ENCODE measurements around the gene TSG101. TPM values are rescaled to one million over a fixed set of nuclear protein-coding genes. Genes with fewer than 3 reads are reported as not detected.
A peak's percentile ranks its signal among the peaks of the same experiment; 100 is the strongest.

Gene TSG101
- total RNA-seq, 1 experiment from 2014 or later = 46.9 TPM

DNA sequence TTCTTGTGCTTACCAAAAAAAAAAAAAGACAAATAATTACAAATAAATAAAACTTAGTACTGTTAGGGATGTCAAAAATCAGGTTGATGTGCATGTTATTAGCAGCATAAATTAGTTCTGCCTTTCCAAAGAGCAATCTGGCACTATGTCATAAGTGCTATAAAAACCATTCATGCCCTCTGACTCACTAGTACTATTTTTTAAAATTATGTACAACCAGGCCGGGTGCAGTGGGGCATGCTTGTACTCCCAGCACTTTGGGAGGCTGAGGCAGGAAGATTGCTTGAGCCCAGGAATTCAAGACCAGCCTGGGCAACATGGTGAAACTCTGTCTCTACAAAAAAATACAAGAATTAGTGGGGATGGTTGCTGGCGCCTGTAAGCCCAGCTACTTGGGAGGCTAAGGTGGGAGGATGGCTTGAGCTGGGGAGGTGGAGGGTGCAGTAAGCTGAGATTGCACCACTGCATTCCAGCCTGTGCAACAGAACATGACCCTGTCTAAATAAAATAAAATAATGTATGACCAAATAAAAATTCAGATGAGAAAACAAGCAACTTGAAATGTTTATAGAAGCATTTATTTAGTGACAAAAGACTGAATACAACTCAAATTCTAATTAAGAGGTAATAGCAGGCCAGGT is 36.5 kb upstream of the TSG101 start:
- H4K20me1 ChIP-seq (ENCODE audit: low read length) = no peaks in the 10 kb centered on the region
- BruUV-seq (replicated peaks) = no TSS peak
- H2AFZ ChIP-seq (ENCODE audit: low read length) = no peak overlapping the region
- H3K4me1 ChIP-seq (ENCODE audit: insufficient read depth, low read length) = 0 out of 2 replicates have a peak, but pooled peaks cover 6% of the 10 kb centered on the region
- no peak overlapping the region for H3K4me2 ChIP-seq (ENCODE audit: low read length)
- no peaks in the 10 kb centered on the region for H3K27me3 ChIP-seq (ENCODE audit: low read length)
- intact Hi-C loops (cut with micrococcal nuclease) = no loop called here
- H3K9me2 ChIP-seq (replicated peaks; ENCODE audit: low read length) = no peaks in the 10 kb centered on the region
- no peaks in the 10 kb centered on the region for H3K79me2 ChIP-seq (ENCODE audit: low read length)
- no peak for DNase-seq
- H3K27ac ChIP-seq (ENCODE audit: low read length) = no peak overlapping the region
- H3K4me3 ChIP-seq (ENCODE audit: low read length) = no peak overlapping the region
- peak; percentile 48 for ATAC-seq
- ChIA-PET CTCF (no interaction called here), POLR2A (ENCODE audit: unreplicated experiment) (no interaction called here)
- peaks cover 6% of the 10 kb centered on the region; the same call in 1 of the 2 replicates for H3K36me3 ChIP-seq (ENCODE audit: low read depth, low read length)
- no peaks in the 10 kb centered on the region for H3K9me3 ChIP-seq (ENCODE audit: low read length)
- H3K9ac ChIP-seq (ENCODE audit: low read length) = no peak overlapping the region
- TF ChIP-seq, protein P1, sequence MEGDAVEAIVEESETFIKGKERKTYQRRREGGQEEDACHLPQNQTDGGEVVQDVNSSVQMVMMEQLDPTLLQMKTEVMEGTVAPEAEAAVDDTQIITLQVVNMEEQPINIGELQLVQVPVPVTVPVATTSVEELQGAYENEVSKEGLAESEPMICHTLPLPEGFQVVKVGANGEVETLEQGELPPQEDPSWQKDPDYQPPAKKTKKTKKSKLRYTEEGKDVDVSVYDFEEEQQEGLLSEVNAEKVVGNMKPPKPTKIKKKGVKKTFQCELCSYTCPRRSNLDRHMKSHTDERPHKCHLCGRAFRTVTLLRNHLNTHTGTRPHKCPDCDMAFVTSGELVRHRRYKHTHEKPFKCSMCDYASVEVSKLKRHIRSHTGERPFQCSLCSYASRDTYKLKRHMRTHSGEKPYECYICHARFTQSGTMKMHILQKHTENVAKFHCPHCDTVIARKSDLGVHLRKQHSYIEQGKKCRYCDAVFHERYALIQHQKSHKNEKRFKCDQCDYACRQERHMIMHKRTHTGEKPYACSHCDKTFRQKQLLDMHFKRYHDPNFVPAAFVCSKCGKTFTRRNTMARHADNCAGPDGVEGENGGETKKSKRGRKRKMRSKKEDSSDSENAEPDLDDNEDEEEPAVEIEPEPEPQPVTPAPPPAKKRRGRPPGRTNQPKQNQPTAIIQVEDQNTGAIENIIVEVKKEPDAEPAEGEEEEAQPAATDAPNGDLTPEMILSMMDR (conservative IDR thresholded peaks at IDR 0.05; ENCODE audit: low read depth, low read length) = no peak
- TF ChIP-seq EZH2phosphoT487 (IDR thresholded peaks at IDR 0.05; ENCODE audit: borderline replicate concordance, low read length) = no peak
- TF ChIP-seq EZH2 (IDR thresholded peaks at IDR 0.05; ENCODE audit: low read length, unreplicated experiment) = no peak
- H3F3A ChIP-seq (ENCODE audit: low read length, unreplicated experiment) = no peaks in the 10 kb centered on the region

DNA sequence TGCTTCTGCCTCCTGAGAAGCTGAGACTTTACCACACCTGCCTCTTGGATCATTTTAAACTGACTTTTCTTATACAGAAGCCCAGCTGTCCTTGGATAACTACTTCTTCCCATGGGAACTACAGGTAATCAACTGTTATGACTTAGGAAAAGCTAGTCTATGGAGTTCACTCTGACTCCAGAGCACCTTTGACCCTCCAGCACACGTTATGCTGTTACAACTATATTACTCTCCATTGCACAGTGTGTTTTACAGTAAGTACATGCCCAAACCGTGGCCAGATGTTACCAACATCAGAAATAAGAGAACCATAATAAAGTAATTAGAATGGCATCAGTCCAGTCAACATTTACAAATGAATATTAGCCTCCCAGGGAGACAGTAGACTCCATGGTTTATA is 21.3 kb upstream of the TSG101 start:
- ATAC-seq (no peak), DNase-seq (no peak)
- ChIA-PET CTCF (no interaction called here), POLR2A (ENCODE audit: unreplicated experiment) (no interaction called here)
- no peak overlapping the region for H2AFZ ChIP-seq (ENCODE audit: low read length)
- no peak for TF ChIP-seq EZH2 (IDR thresholded peaks at IDR 0.05; ENCODE audit: low read length, unreplicated experiment)
- TF ChIP-seq EZH2phosphoT487 (IDR thresholded peaks at IDR 0.05; ENCODE audit: borderline replicate concordance, low read length) = no peak
- TF ChIP-seq, protein P1 (conservative IDR thresholded peaks at IDR 0.05; ENCODE audit: low read depth, low read length) = no peak
- no peak overlapping the region for H3K27ac ChIP-seq (ENCODE audit: low read length)
- no peak overlapping the region for H3K9ac ChIP-seq (ENCODE audit: low read length)
- H3K9me3 ChIP-seq (ENCODE audit: low read length) = no peaks in the 10 kb centered on the region
- H3K4me1 ChIP-seq (ENCODE audit: insufficient read depth, low read length) = no peaks in the 10 kb centered on the region
- H3K9me2 ChIP-seq (replicated peaks; ENCODE audit: low read length) = no peaks in the 10 kb centered on the region
- H3K4me3 ChIP-seq (ENCODE audit: low read length) = no peak overlapping the region
- H4K20me1 ChIP-seq (ENCODE audit: low read length) = no peaks in the 10 kb centered on the region
- no peak overlapping the region for H3K4me2 ChIP-seq (ENCODE audit: low read length)
- BruUV-seq (replicated peaks) = no TSS peak
- peaks cover 5% of the 10 kb centered on the region; the same call in 1 of the 2 replicates for H3K36me3 ChIP-seq (ENCODE audit: low read depth, low read length)
- H3K79me2 ChIP-seq (ENCODE audit: low read length) = no peaks in the 10 kb centered on the region
- intact Hi-C loops (cut with micrococcal nuclease) = no loop called here
- no peaks in the 10 kb centered on the region for H3K27me3 ChIP-seq (ENCODE audit: low read length)
- no peaks in the 10 kb centered on the region for H3F3A ChIP-seq (ENCODE audit: low read length, unreplicated experiment)

Data from PC-3 (cell line).